Measurements from ENCODE around the gene NEU4.
"Not testable (repeated sequence)": the region's sequence is repeated elsewhere in the genome, so short reads cannot be mapped to it uniquely, and the experiment has no call there.

Gene NEU4

GRCh38 chr2:241798081-241798630, 10.8 kb upstream of the NEU4 start:
- peak; percentile 3 for DNase-seq (ENCODE audit: insufficient read length, low spot score)
- no peak for FAIRE-seq

- no peak for FAIRE-seq
- DNase-seq (ENCODE audit: insufficient read length, low spot score): peak; percentile 1
Observed at GRCh38 chr2:241798631-241799521, 10.1 kb upstream of the NEU4 start.

- DNase-seq (ENCODE audit: insufficient read length, low spot score) (peak; percentile 2), FAIRE-seq (no peak)
Observed at GRCh38 chr2:241799522-241800197, 9.3 kb upstream of the NEU4 start.

GRCh38 chr2:241800198-241800903, 8.6 kb upstream of the NEU4 start:
- not testable (repeated sequence) for FAIRE-seq; DNase-seq (ENCODE audit: insufficient read length, low spot score)

GRCh38 chr2:241801611-241802420, 7.2 kb upstream of the NEU4 start:
- no peak for DNase-seq (ENCODE audit: insufficient read length, low spot score)

GRCh38 chr2:241802421-241803318, 6.3 kb upstream of the NEU4 start:
- no peak for FAIRE-seq
- peak; percentile 5 for DNase-seq (ENCODE audit: insufficient read length, low spot score)

More at GRCh38 chr2:241801611-241802420, 7.2 kb upstream of the NEU4 start:
- FAIRE-seq: no peak

- DNase-seq (ENCODE audit: insufficient read length, low spot score) (peak; percentile 61), FAIRE-seq (peak; percentile 47)
Observed at GRCh38 chr2:241803387-241804325, 5.3 kb upstream of the NEU4 start.

GRCh38 chr2:241804326-241805229, 4.4 kb upstream of the NEU4 start:
- FAIRE-seq (peak; percentile 57), DNase-seq (ENCODE audit: insufficient read length, low spot score) (peak; percentile 44)

- FAIRE-seq; DNase-seq (ENCODE audit: insufficient read length, low spot score): not testable (repeated sequence)
Observed at GRCh38 chr2:241806217-241806616, 2.8 kb upstream of the NEU4 start.

GRCh38 chr2:241808051-241808720, 807 bp upstream of the NEU4 start:
- FAIRE-seq: no peak
- no peak for DNase-seq (ENCODE audit: insufficient read length, low spot score)

GRCh38 chr2:241809383-241810306, 652 bp downstream of the NEU4 start:
- FAIRE-seq (no peak), DNase-seq (ENCODE audit: insufficient read length, low spot score) (no peak)

- no peak for FAIRE-seq
Observed at GRCh38 chr2:241810307-241811200, 1.6 kb downstream of the NEU4 start.

GRCh38 chr2:241811201-241811951, 2.4 kb downstream of the NEU4 start:
- DNase-seq (ENCODE audit: insufficient read length, low spot score) (no peak), FAIRE-seq (no peak)

More at GRCh38 chr2:241810307-241811200, 1.6 kb downstream of the NEU4 start:
- no peak for DNase-seq (ENCODE audit: insufficient read length, low spot score)
